Breast epithelium (tissue), 4 donors: ENCODE data around the gene PEX11G. TPM values are rescaled to one million over a fixed set of nuclear protein-coding genes. Genes with fewer than 3 reads are reported as not detected.

Experiments
- DNase-seq, 2 donors: peaks; one replicate each; pipeline ENCODE4 v3.0.0-alpha.2; 2019; ENCODE audit warnings: low spot score in 2 of 2
- H3K27ac ChIP-seq, 2 donors: fragments of 200-600 bp; sonication (generic) in 1 of 2; one replicate each; pipeline ENCODE4 v1.5.1; 2016 to 2019; ENCODE audit warnings: mild to moderate bottlenecking in 1 of 2
- H3K27me3 ChIP-seq, 2 donors: fragments of 200-600 bp; sonication (generic) in 1 of 2; one replicate each; pipeline versions ENCODE4 v1.5.1 to v1.6.0; 2017 to 2019; ENCODE audit warnings: control low read depth in 1 of 2, mild to moderate bottlenecking in 1 of 2
- H3K36me3 ChIP-seq: fragments of 200-600 bp; one replicate; pipeline ENCODE4 v1.5.1; 2019
- H3K4me1 ChIP-seq, 2 donors: fragments of 200-600 bp; sonication (generic); one replicate each; pipeline ENCODE4 v1.5.1; 2016 to 2019; ENCODE audit warnings: control low read depth in 1 of 2
- H3K4me3 ChIP-seq, 3 donors: fragments of 200-600 bp; sonication (generic); 1 replicate in 2 of 3; 2 replicates in 1 of 3; pipeline ENCODE4 v1.5.1; 2016 to 2019; ENCODE audit warnings: mild to moderate bottlenecking in 3 of 3, moderate library complexity in 2 of 3
- H3K9me3 ChIP-seq, 2 donors: fragments of 200-600 bp; sonication (generic) in 1 of 2; one replicate each; pipeline ENCODE4 v1.5.1; 2016 to 2019; ENCODE audit warnings: control low read depth in 1 of 2
- POLR2A ChIP-seq: fragments of 450-650 bp; IDR thresholded peaks from one replicate; pipeline ENCODE4 v1.6.1; 2016; ENCODE audit warnings: antibody characterized with exemption, mild to moderate bottlenecking, moderate library complexity
- POLR2AphosphoS5 ChIP-seq, 3 donors: sonication (generic); formaldehyde crosslinking; IDR thresholded peaks; one replicate each; pipeline ENCODE4 v1.6.1; 2017; ENCODE audit warnings: antibody characterized with exemption in 3 of 3
- intact Hi-C: fragments of 100-400 bp; cut with DNase I; formaldehyde crosslinking; loops from one replicate; pipeline ENCODE4 v1.15.1; 2023; ENCODE audit warnings: low total_unique reads
- total RNA-seq, 3 donors: library from RNA; depleted of rRNA; stranded (reverse); fragments of >200 nt; gene quantifications; one replicate each; pipeline ENCODE4 v1.1.0, GENCODE V29; 2016
- TF ChIP-seq, protein P1 (sequence below), 3 donors: fragments of 450-650 bp; IDR thresholded peaks; one replicate each; pipeline ENCODE4 v1.5.1; 2016 to 2017; ENCODE audit warnings: antibody characterized with exemption in 3 of 3, mild to moderate bottlenecking in 3 of 3, moderate library complexity in 3 of 3

The PEX11G gene
- total RNA-seq, 3 donors from 2014 or later = 5.4 to 9.8 (median 7.2) TPM

DNA sequence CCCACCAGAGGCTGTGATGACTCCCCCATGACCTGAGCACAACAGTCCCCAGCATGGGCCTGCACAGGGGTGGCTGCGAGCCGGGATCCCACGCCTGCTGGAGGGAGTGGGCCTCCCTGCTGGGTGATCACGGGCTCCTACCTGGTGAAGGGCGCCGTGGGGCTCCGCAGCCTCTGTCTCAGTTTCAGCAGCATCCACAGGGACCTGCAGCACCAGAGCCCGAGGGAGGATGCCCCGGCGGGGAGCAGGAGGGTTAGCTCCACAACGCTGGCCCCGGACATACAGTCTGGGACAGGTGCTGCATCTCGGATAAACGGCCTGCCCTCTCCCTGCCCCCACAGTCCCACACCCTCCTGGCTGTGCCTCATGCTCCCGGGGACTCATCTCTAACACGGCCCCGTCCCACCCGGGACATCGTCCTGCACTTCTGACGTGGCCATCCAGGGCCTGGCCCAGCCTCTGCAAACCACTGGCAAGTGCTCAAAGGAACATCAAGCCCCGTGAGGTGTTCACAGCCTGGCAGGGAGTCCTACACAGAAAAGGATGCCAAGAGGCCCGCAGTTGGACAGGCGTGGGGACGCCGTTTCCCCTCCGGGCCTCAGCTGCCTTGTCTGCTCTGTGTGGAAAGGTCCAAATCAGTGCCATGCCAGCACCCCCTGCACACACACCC is 10.5 kb downstream of the PEX11G start:
- H3K4me1 ChIP-seq = no peaks in the 10 kb centered on the region
- H3K4me3 ChIP-seq = no peak overlapping the region
- intact Hi-C loops = no loop called here
- H3K36me3 ChIP-seq = no peaks in the 10 kb centered on the region
- DNase-seq = peak in 1 of 2 donors; percentile 54
- H3K27me3 ChIP-seq = no peaks in the 10 kb centered on the region
- TF ChIP-seq, protein P1, sequence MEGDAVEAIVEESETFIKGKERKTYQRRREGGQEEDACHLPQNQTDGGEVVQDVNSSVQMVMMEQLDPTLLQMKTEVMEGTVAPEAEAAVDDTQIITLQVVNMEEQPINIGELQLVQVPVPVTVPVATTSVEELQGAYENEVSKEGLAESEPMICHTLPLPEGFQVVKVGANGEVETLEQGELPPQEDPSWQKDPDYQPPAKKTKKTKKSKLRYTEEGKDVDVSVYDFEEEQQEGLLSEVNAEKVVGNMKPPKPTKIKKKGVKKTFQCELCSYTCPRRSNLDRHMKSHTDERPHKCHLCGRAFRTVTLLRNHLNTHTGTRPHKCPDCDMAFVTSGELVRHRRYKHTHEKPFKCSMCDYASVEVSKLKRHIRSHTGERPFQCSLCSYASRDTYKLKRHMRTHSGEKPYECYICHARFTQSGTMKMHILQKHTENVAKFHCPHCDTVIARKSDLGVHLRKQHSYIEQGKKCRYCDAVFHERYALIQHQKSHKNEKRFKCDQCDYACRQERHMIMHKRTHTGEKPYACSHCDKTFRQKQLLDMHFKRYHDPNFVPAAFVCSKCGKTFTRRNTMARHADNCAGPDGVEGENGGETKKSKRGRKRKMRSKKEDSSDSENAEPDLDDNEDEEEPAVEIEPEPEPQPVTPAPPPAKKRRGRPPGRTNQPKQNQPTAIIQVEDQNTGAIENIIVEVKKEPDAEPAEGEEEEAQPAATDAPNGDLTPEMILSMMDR (IDR thresholded peaks at IDR 0.05) = no peak
- TF ChIP-seq POLR2A (no peak), POLR2AphosphoS5 (IDR thresholded peaks at IDR 0.05) (no peak)
- H3K27ac ChIP-seq = peak overlapping the region in 1 of 2 donors; percentile 30
- H3K9me3 ChIP-seq = no peaks in the 10 kb centered on the region

DNA sequence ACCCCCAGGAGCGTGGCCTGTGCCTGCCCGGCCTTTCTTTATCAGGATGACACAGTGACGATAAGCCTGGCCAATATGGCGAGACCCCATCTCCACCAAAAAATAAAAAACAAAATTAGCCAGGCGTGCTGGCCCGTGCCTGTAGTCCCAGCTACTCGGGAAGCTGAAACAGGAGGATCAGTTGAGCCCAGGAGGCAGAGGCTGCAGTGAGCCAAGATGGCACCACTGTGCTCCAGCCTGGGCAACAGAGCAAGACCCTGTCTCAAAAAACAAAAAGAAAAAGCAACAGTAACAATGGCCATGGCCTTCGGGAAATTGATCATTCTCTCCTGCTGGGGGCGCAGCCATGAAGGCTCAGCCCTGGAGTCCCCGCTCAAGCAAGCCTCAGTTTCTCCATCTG is 11.1 kb downstream of the PEX11G start:
- Histone ChIP-seq H3K4me1 (no peaks in the 10 kb centered on the region), H3K4me3 (no peak overlapping the region), H3K9me3 (no peaks in the 10 kb centered on the region), H3K36me3 (no peaks in the 10 kb centered on the region), H3K27ac (no peak overlapping the region), H3K27me3 (no peaks in the 10 kb centered on the region)
- no peak for TF ChIP-seq POLR2A
- TF ChIP-seq, protein P1 (IDR thresholded peaks at IDR 0.05) = no peak
- no peak for TF ChIP-seq POLR2AphosphoS5 (IDR thresholded peaks at IDR 0.05)
- DNase-seq = no peak
- intact Hi-C loops = no loop called here

DNA sequence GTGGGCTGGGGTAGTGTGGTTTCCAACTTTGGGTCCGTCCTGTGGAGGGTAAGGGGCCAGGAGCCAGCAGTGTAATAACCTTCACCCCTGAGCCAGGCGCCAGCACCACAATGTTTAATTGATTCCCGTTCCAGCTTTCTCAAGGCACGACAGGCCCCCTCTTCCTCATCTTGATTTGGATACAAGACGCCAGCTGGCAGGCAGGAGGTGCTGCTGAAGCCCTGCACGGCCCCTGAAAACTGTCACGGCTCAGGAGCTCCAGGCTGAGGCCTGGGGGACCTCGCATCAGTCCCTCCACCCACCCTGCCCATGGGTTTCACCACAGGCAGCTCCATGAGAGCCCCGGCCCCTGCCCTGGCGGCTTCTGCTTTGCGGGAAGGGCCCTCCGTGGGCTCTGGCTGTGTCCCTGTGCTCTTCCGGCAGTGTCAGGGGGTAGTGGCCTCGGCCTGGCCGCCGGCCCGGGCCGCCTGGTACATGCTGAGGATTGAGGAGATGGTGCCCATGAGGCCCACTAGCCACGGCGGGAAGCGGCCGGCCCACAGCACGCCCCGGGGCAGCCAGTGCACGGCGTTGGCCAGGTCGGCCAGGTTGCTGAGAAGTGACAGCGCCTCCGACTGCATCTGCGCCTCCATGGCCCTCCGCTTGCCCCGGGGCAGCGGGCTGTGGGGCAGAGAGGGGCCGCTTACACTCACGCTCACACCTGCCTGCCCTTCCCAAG is 11.9 kb downstream of the PEX11G start:
- no peaks in the 10 kb centered on the region for H3K4me1 ChIP-seq
- no peaks in the 10 kb centered on the region for H3K27me3 ChIP-seq
- no peak overlapping the region for H3K4me3 ChIP-seq
- no peaks in the 10 kb centered on the region for H3K36me3 ChIP-seq
- no peaks in the 10 kb centered on the region for H3K9me3 ChIP-seq
- no peak overlapping the region for H3K27ac ChIP-seq
- TF ChIP-seq, protein P1 (IDR thresholded peaks at IDR 0.05) = no peak
- TF ChIP-seq POLR2A (no peak), POLR2AphosphoS5 (IDR thresholded peaks at IDR 0.05) (no peak)
- DNase-seq = no peak
- intact Hi-C loops = no loop called here

DNA sequence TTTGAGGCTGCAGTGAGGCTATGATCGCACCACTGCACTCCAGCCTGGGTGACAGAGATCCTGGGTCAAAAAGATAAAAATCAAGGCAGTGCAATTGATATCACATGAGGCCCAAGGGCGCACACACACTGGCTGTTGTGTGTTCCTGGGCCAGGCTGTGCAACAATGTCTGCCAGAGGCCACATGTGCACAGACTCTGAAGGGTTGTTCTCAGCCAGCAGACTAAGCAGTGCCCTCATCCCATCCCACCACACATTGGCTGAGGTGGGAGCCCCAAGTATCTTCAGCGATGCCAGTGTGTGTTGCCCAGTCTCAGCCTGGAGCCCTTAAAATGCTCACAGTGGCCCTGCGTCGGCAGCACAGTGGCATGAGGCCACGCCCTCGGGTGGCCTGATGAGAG is 12.6 kb downstream of the PEX11G start:
- no peak for DNase-seq
- Histone ChIP-seq H3K9me3 (no peaks in the 10 kb centered on the region), H3K27me3 (no peaks in the 10 kb centered on the region), H3K36me3 (no peaks in the 10 kb centered on the region), H3K4me3 (no peak overlapping the region), H3K27ac (no peak overlapping the region), H3K4me1 (no peaks in the 10 kb centered on the region)
- intact Hi-C loops = no loop called here
- TF ChIP-seq, protein P1 (IDR thresholded peaks at IDR 0.05) = no peak
- TF ChIP-seq POLR2AphosphoS5 (IDR thresholded peaks at IDR 0.05) (no peak), POLR2A (no peak)

DNA sequence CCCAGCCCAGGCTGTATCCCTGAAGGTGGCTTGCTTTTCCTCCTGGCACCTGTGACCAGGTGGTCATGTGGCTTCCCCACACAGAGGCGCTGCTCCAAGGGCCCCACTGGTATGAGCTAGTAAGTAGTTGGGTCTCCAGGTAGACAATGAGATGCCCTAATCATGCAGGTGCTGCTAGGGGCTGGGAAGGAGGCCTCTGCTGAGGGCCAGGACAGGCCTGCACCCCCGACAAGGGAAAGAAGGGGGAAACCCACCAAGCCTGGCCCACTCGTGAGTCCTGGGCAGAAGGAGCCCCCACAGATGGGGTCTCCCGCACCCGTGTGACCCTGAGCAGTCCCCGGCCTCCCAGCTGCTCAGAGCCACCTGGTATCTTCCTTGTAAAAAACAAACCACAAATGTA is 13.2 kb downstream of the PEX11G start:
- intact Hi-C loops = no loop called here
- Histone ChIP-seq H3K4me3 (no peak overlapping the region), H3K27me3 (no peaks in the 10 kb centered on the region), H3K36me3 (no peaks in the 10 kb centered on the region), H3K27ac (no peak overlapping the region), H3K9me3 (no peaks in the 10 kb centered on the region), H3K4me1 (no peaks in the 10 kb centered on the region)
- TF ChIP-seq POLR2A = no peak
- TF ChIP-seq, protein P1 (IDR thresholded peaks at IDR 0.05) = no peak
- no peak for TF ChIP-seq POLR2AphosphoS5 (IDR thresholded peaks at IDR 0.05)
- no peak for DNase-seq
